ENCODE measurements around the gene UBQLN1. TPM values are rescaled to one million over a fixed set of nuclear protein-coding genes. Genes with fewer than 3 reads are reported as not detected.

UBQLN1 gene
- total RNA-seq: 72.9 and 101 TPM in 2 replicates

DNA sequence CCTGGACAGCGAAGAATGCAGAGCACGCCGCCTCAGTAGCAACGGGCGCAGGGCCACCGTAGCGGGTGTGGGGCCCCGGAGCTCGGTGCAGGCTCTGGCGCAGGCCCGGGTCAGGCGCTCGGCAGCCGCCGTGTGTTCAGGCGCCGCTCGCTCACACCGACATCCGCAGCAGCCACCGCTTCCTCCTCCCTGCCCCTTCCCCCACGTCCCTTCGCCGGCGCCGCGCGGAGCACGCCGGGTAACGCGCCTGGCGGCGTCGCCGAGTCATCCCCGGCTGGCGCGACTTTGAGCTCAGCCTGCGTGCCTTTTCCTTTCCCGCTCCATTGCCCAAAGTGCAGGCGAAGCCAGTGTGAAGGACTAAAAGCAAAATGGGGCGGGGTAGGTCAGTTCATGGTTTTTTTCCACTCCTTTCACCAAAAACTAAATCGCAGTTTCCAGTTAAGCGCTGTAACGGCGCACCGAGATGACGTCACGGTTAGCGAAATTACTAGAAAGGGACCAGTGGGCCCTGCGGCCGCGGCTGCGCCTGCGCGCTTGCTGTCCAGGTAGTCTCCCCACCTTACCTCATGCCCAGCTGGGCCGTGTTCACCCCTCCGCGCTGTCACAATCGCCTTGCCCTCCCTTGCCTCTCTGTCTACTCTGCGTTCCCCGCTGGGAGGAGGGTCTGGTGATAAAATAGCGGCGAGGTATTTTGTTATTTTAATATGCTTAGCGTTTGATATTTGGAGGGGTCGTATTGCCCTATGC lies at the start of gene UBQLN1:
UBQLN1 (minus strand) TSS at position 191 of the 747 bp plus-strand sequence. CDS start 279 bp downstream, outside the sequence.

DNA sequence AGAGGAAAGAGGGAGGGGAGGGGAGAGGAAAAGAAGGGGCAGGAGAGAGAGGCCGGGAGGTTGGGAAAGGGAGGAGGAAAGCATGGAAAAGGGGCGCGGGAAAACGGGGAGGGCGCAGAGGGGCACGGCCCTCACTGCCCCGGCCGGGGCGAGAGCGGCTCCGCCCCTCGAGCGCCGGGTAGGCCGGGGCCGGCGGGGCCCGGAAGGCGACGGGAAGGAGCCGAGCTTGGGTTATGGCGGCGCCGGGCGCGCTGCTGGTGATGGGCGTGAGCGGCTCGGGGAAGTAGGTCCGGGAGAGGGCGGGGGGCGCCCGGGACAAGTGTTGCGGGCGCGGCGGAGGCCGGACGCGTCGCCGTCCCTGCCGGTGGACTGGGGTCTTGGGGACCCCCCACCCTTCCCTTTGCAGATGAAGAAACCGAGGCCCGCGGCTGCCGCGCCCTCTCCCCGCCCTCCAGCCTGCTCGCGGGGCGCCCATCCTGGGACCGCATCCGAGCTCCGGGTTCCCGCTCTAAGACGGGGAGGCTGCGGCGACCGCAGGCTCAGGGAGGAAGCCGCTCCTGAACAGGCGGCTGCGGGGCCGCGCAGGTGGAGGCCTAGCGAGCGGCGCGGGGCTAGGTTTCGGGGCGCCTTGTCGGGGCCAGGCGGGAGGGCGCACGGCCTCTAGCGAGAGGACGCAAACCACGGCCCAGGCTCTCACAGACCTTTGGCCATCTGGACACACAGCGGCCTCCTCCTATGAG lies 84.6 kb downstream of the UBQLN1 start, which contains the start of gene IDNK:
IDNK (plus strand) TSS at position 205 of the 740 bp plus-strand sequence; CDS start at position 234, 29 bp downstream.

Other genes starting within 250 kb of the UBQLN1 start
- gene FRMD3, start 169.6 kb downstream of the UBQLN1 start, total RNA-seq: 0.33 and 0.56 TPM in 2 replicates
- 0.49 and 11.5 TPM in 2 replicates for gene IDNK, start 84.8 kb downstream of the UBQLN1 start, total RNA-seq
- gene GKAP1, start 109.8 kb upstream of the UBQLN1 start, total RNA-seq: 0.56 and 3.5 TPM in 2 replicates
- gene KIF27, start 213.5 kb upstream of the UBQLN1 start, total RNA-seq: 1.1 and 1.8 TPM in 2 replicates

Data from airway epithelial cell (primary cell).